Kidney epithelial cell (primary cell): ENCODE measurements around the gene FCHSD2. TPM values are rescaled to one million over a fixed set of nuclear protein-coding genes. Genes with fewer than 3 reads are reported as not detected.

Experiments
- DNase-seq: peaks from one replicate; pipeline ENCODE4 v3.0.0-alpha.2; 2010; ENCODE audit warnings: low read depth
- H3K27me3 ChIP-seq: 2 replicates; pipeline ENCODE4 v1.6.0; 2011; ENCODE audit warnings: low read length; ENCODE audit not compliant: control insufficient read depth, insufficient read depth
- H3K36me3 ChIP-seq: 2 replicates; pipeline ENCODE4 v1.5.1; 2011; ENCODE audit warnings: low read length; ENCODE audit not compliant: control insufficient read depth, insufficient read depth
- H3K4me3 ChIP-seq: 2 replicates; pipeline ENCODE4 v1.5.1; 2011; ENCODE audit warnings: low read depth, mild to moderate bottlenecking, control low read depth, low read length
- total RNA-seq: library from RNA; depleted of rRNA; stranded (reverse); fragments of >200 nt; gene quantifications from 2 replicates; pipeline ENCODE4 v1.2.3, GENCODE V29; 2015
- TF ChIP-seq, protein P1 (sequence below): IDR thresholded peaks from 2 replicates; pipeline ENCODE4 v1.5.1; 2011; ENCODE audit warnings: mild to moderate bottlenecking, moderate library complexity, low read length, control low read depth, inconsistent platforms; ENCODE audit not compliant: insufficient read depth, poor library complexity, severe bottlenecking

Gene FCHSD2
- total RNA-seq, 1 donor from 2014 or later, result 13.2 TPM

DNA sequence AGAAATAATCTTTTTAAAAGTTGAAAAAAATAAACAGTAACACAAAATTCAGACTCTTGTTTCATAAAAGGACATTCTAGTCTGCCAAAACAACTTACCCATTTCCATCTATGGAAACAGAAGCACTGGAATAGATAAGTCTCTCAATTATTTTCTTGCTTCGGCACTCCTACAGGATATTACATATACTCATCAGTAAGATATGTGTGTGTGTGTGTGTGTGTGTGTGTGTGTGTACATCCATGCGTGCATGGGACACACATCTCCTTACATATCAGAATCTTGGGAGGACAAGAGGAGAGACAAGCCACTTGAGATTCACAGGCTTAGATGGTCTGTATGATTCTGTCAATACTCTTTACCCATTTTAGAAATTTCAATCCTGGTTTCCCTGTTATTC, 183.3 kb downstream of the FCHSD2 start:
- no peaks in the 10 kb centered on the region for H3K27me3 ChIP-seq
- no peak for DNase-seq
- TF ChIP-seq, protein P1, sequence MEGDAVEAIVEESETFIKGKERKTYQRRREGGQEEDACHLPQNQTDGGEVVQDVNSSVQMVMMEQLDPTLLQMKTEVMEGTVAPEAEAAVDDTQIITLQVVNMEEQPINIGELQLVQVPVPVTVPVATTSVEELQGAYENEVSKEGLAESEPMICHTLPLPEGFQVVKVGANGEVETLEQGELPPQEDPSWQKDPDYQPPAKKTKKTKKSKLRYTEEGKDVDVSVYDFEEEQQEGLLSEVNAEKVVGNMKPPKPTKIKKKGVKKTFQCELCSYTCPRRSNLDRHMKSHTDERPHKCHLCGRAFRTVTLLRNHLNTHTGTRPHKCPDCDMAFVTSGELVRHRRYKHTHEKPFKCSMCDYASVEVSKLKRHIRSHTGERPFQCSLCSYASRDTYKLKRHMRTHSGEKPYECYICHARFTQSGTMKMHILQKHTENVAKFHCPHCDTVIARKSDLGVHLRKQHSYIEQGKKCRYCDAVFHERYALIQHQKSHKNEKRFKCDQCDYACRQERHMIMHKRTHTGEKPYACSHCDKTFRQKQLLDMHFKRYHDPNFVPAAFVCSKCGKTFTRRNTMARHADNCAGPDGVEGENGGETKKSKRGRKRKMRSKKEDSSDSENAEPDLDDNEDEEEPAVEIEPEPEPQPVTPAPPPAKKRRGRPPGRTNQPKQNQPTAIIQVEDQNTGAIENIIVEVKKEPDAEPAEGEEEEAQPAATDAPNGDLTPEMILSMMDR, result no peak
- H3K36me3 ChIP-seq, result no peaks in the 10 kb centered on the region
- H3K4me3 ChIP-seq, result no peak overlapping the region

DNA sequence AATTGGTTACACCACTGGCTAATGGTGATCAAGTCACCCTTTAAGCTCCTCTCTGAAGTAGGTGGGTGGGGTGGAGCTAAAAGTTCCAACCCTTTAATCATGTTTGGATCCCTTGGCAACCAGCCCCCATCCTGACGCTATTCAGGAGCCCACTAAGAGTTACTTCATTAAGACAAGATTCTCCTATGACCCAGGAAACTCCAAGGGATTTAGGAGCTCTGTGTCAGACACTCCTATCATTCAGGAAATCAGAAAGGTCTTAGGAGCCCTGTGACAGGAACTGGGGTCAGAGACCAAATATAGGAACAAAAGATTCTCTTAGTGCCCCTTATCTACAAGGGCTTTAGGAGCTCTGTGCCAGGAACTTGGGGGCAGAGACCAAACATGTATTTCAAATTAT, 186.7 kb downstream of the FCHSD2 start:
- Histone ChIP-seq H3K4me3 (no peak overlapping the region), H3K27me3 (no peaks in the 10 kb centered on the region), H3K36me3 (no peaks in the 10 kb centered on the region)
- no peak for DNase-seq
- TF ChIP-seq, protein P1, result no peak

DNA sequence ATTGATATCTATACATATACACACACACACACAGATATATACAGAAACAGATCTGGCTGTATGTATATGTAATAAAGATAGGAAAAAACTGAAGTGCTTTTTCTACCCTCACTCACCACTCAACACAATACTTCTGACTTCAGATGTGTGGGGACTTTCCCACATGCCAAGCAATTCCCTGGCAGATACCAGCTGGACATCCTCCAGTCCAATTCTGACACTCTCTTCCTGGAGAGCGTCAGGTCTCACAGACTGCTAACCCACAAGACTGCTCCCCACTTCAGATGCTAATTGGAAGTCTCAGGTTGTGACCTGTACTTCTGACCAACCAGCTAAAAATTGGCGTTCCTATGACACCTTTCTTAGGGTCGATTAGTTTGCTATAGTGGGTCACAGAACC, 187.3 kb downstream of the FCHSD2 start:
- Histone ChIP-seq H3K36me3 (no peaks in the 10 kb centered on the region), H3K4me3 (no peak overlapping the region), H3K27me3 (no peaks in the 10 kb centered on the region)
- TF ChIP-seq, protein P1, result no peak
- no peak for DNase-seq

DNA sequence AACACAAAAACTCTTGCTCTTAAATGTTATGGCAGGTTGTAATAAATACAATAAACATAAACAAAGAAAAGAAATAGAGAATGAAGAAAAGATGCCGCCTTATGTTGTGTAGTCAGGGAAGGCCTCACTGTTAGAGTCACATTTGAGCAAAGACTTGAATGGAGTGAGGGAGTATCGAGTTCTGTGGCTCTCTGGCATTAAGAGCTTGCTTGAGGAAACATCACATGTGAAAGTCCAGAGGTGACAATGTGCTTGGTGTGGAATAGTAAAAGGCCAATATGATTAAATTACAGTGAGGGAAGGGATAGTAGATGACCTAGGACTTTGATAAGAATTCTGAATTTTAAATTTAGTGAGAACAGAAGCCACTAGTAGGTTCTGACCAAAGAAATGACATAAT, 188.5 kb downstream of the FCHSD2 start:
- Histone ChIP-seq H3K36me3 (no peaks in the 10 kb centered on the region), H3K27me3 (no peaks in the 10 kb centered on the region), H3K4me3 (no peak overlapping the region)
- DNase-seq, result no peak
- TF ChIP-seq, protein P1, result no peak

DNA sequence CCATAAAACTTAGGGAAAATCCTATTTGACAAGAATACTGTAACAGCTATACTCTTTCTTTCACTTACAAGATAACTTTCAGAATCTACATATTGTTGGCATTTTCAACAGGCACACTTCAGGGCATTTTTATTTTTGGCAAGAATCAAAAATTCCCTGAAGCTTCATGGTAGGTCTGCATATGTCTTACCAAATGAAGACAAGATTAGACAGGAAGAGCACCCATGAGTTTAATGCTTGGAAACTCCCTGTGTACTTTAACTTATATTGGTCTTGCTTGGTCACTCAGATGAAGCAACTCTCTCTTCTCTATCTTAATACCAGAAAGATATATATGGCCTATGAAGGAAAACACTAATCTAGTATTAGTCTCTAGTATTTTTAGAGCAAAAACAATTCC, 190.2 kb downstream of the FCHSD2 start:
- DNase-seq, result no peak
- Histone ChIP-seq H3K4me3 (no peak overlapping the region), H3K27me3 (no peaks in the 10 kb centered on the region), H3K36me3 (no peaks in the 10 kb centered on the region)
- TF ChIP-seq, protein P1, result no peak

DNA sequence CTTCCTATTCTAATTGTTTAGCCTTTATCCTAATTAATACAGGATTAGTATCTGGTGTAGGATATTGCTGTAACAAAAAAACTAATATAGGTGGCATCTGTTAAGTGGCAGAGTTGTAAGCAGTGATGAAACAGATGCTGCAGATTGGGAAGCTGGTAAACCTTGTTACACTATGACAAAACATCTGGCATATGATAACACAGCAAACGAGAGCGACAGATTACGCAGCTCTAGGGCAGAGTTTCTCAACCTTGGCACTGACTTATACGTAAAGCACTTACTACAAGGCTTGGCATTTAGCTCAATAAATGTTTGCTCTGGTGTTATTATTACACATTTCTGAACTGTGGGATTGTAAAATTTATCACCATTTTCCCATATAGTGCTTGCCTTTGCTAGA, 190.9 kb downstream of the FCHSD2 start:
- no peak overlapping the region for H3K4me3 ChIP-seq
- no peaks in the 10 kb centered on the region for H3K27me3 ChIP-seq
- no peaks in the 10 kb centered on the region for H3K36me3 ChIP-seq
- TF ChIP-seq, protein P1, result no peak
- DNase-seq, result no peak
